ENCODE results near the gene RPL18.
A peak's percentile ranks its signal among the peaks of the same experiment; 100 is the strongest.

The RPL18 gene

GRCh38 chr19:48628486-48629296 lies 9.7 kb upstream of the RPL18 start:
- Mint-ChIP-seq H3K27ac (peak overlapping the region; percentile 11), H3K4me1 (peaks cover 40% of the 10 kb centered on the region), H3K36me3 (peaks cover 13% of the 10 kb centered on the region), H3K27me3 (no peaks in the 10 kb centered on the region), H3K4me3 (no peak overlapping the region), H3K9me3 (no peaks in the 10 kb centered on the region)
- ATAC-seq = no peak

GRCh38 chr19:48627865-48628314 lies 8.9 kb upstream of the RPL18 start:
- Mint-ChIP-seq H3K4me3 (no peak overlapping the region), H3K27me3 (no peaks in the 10 kb centered on the region), H3K9me3 (no peaks in the 10 kb centered on the region), H3K4me1 (peaks cover 40% of the 10 kb centered on the region), H3K27ac (peak overlapping the region; percentile 49), H3K36me3 (peaks cover 19% of the 10 kb centered on the region)
- ATAC-seq = no peak

- ATAC-seq = peak; percentile 31
- Mint-ChIP-seq H3K27me3 (no peaks in the 10 kb centered on the region), H3K4me3 (no peak overlapping the region), H3K4me1 (peaks cover 41% of the 10 kb centered on the region), H3K36me3 (peaks cover 21% of the 10 kb centered on the region), H3K9me3 (no peaks in the 10 kb centered on the region), H3K27ac (peak overlapping the region; percentile 49)
Observed at GRCh38 chr19:48627201-48627864, 8.4 kb upstream of the RPL18 start.

GRCh38 chr19:48625891-48626327 lies 6.9 kb upstream of the RPL18 start:
- Mint-ChIP-seq H3K4me1 (peaks cover 41% of the 10 kb centered on the region), H3K9me3 (no peaks in the 10 kb centered on the region), H3K27ac (peak overlapping the region; percentile 93), H3K36me3 (peaks cover 23% of the 10 kb centered on the region), H3K27me3 (no peaks in the 10 kb centered on the region), H3K4me3 (no peak overlapping the region)
- no peak for ATAC-seq

- peak overlapping the region; percentile 82 for H3K4me3 Mint-ChIP-seq
- no peaks in the 10 kb centered on the region for H3K27me3 Mint-ChIP-seq
- peak overlapping the region; percentile 93 for H3K27ac Mint-ChIP-seq
- H3K9me3 Mint-ChIP-seq = no peaks in the 10 kb centered on the region
- peaks cover 45% of the 10 kb centered on the region for H3K4me1 Mint-ChIP-seq
- ATAC-seq = no peak
- peaks cover 15% of the 10 kb centered on the region for H3K36me3 Mint-ChIP-seq
Observed at GRCh38 chr19:48624791-48625723, 6.1 kb upstream of the RPL18 start.

GRCh38 chr19:48624067-48624594 lies 5.2 kb upstream of the RPL18 start:
- H3K4me1 Mint-ChIP-seq = peaks cover 54% of the 10 kb centered on the region
- H3K36me3 Mint-ChIP-seq = peaks cover 19% of the 10 kb centered on the region

GRCh38 chr19:48623556-48624066 lies 4.6 kb upstream of the RPL18 start:
- Mint-ChIP-seq H3K4me1 (peaks cover 56% of the 10 kb centered on the region), H3K4me3 (peak overlapping the region; percentile 82)
- ATAC-seq = no peak

More at GRCh38 chr19:48624067-48624594, 5.2 kb upstream of the RPL18 start:
- peak; percentile 90 for ATAC-seq
- H3K4me3 Mint-ChIP-seq = peak overlapping the region; percentile 82
- peak overlapping the region; percentile 93 for H3K27ac Mint-ChIP-seq
- no peaks in the 10 kb centered on the region for H3K27me3 Mint-ChIP-seq
- no peaks in the 10 kb centered on the region for H3K9me3 Mint-ChIP-seq

GRCh38 chr19:48619692-48620585 lies 961 bp upstream of the RPL18 start:
- Mint-ChIP-seq H3K27me3 (no peaks in the 10 kb centered on the region), H3K36me3 (peaks cover 58% of the 10 kb centered on the region), H3K27ac (peak overlapping the region; percentile 98), H3K9me3 (no peaks in the 10 kb centered on the region), H3K4me3 (peak overlapping the region; percentile 95), H3K4me1 (peaks cover 74% of the 10 kb centered on the region)
- no peak for ATAC-seq

More at GRCh38 chr19:48623556-48624066, 4.6 kb upstream of the RPL18 start:
- Mint-ChIP-seq H3K27ac (peak overlapping the region; percentile 93), H3K27me3 (no peaks in the 10 kb centered on the region), H3K36me3 (peaks cover 22% of the 10 kb centered on the region), H3K9me3 (no peaks in the 10 kb centered on the region)

- no peak for ATAC-seq
- peaks cover 72% of the 10 kb centered on the region for H3K4me1 Mint-ChIP-seq
- peaks cover 64% of the 10 kb centered on the region for H3K36me3 Mint-ChIP-seq
- H3K27me3 Mint-ChIP-seq = no peaks in the 10 kb centered on the region
- H3K27ac Mint-ChIP-seq = peak overlapping the region; percentile 98
- H3K4me3 Mint-ChIP-seq = peak overlapping the region; percentile 95
- no peaks in the 10 kb centered on the region for H3K9me3 Mint-ChIP-seq
Observed at GRCh38 chr19:48618278-48618915, 581 bp downstream of the RPL18 start.

- Mint-ChIP-seq H3K4me3 (peak overlapping the region; percentile 95), H3K36me3 (peaks cover 58% of the 10 kb centered on the region)
- ATAC-seq = no peak
Observed at GRCh38 chr19:48617146-48617937, 1.6 kb downstream of the RPL18 start.

GRCh38 chr19:48616491-48617056 lies 2.4 kb downstream of the RPL18 start:
- Mint-ChIP-seq H3K27ac (peak overlapping the region; percentile 98), H3K9me3 (no peaks in the 10 kb centered on the region), H3K27me3 (no peaks in the 10 kb centered on the region), H3K36me3 (peaks cover 56% of the 10 kb centered on the region), H3K4me1 (peaks cover 62% of the 10 kb centered on the region), H3K4me3 (peak overlapping the region; percentile 95)
- no peak for ATAC-seq

More at GRCh38 chr19:48617146-48617937, 1.6 kb downstream of the RPL18 start:
- Mint-ChIP-seq H3K9me3 (no peaks in the 10 kb centered on the region), H3K4me1 (peaks cover 65% of the 10 kb centered on the region), H3K27me3 (no peaks in the 10 kb centered on the region), H3K27ac (peak overlapping the region; percentile 98)

GRCh38 chr19:48616041-48616436 lies 2.9 kb downstream of the RPL18 start:
- Mint-ChIP-seq H3K36me3 (peaks cover 56% of the 10 kb centered on the region), H3K27me3 (no peaks in the 10 kb centered on the region), H3K27ac (peak overlapping the region; percentile 98), H3K4me3 (peak overlapping the region; percentile 95), H3K9me3 (no peaks in the 10 kb centered on the region), H3K4me1 (peaks cover 62% of the 10 kb centered on the region)
- ATAC-seq = no peak

Data from stimulated activated memory B cell treated with anti-CD40 and anti-IgM and Interleukin-4, amounts not matched to agents 10 μg/mL and 1 μg/mL and 100 μg/mL, for 72 hours (primary cell).